IMR-90 (cell line): ENCODE results near the gene CELA3B. TPM values are rescaled to one million over a fixed set of nuclear protein-coding genes. Genes with fewer than 3 reads are reported as not detected.

Experiments used
- CTCF ChIP-seq: conservative IDR thresholded peaks from 2 replicates; pipeline ENCODE4 v1.5.1; 2012; ENCODE audit warnings: mild to moderate bottlenecking, low read depth, low read length, improper control_type of control experiment
- FOS ChIP-seq: fragments of 150-350 bp; IDR thresholded peaks from 2 replicates; pipeline ENCODE4 v1.6.1; 2016; ENCODE audit warnings: low read depth, low read length
- MAFK ChIP-seq: IDR thresholded peaks from 2 replicates; pipeline ENCODE4 v1.6.1; 2012; ENCODE audit warnings: low read depth, low read length, improper control_type of control experiment
- MAZ ChIP-seq: IDR thresholded peaks from 2 replicates; pipeline ENCODE4 v1.6.1; 2012; ENCODE audit warnings: low read depth, mild to moderate bottlenecking, low read length, improper control_type of control experiment, moderate library complexity, borderline replicate concordance
- RAD21 ChIP-seq: IDR thresholded peaks from 2 replicates; pipeline ENCODE4 v1.6.1; 2012; ENCODE audit warnings: low read length, improper control_type of control experiment
- RCOR1 ChIP-seq: IDR thresholded peaks from 2 replicates; pipeline ENCODE4 v1.6.1; 2012; ENCODE audit warnings: mild to moderate bottlenecking, low read length, improper control_type of control experiment; ENCODE audit not compliant: insufficient replicate concordance
- polyA plus RNA-seq, 3 experiments: library from polyadenylated mRNA; depleted of rRNA; stranded (reverse); fragments of >200 nt; gene quantifications; 2 replicates each; pipeline ENCODE4 v1.2.3, GENCODE V29; 2012; ENCODE audit warnings: low replicate concordance in 1 of 3
- total RNA-seq: library from RNA; depleted of rRNA; stranded (reverse); fragments of >200 nt; gene quantifications from 2 replicates; pipeline ENCODE4 v1.2.3, GENCODE V29; 2012
- TF ChIP-seq, protein P1 (sequence below): fragments of 150-350 bp; IDR thresholded peaks from 2 replicates; pipeline ENCODE4 v1.6.1; 2017; ENCODE audit warnings: mild to moderate bottlenecking, antibody characterized with exemption, low read length, low read depth

Gene CELA3B
- total and polyA plus RNA-seq, 2 of the 4 experiments (the other 2 are of a cell fraction) = not detected

DNA sequence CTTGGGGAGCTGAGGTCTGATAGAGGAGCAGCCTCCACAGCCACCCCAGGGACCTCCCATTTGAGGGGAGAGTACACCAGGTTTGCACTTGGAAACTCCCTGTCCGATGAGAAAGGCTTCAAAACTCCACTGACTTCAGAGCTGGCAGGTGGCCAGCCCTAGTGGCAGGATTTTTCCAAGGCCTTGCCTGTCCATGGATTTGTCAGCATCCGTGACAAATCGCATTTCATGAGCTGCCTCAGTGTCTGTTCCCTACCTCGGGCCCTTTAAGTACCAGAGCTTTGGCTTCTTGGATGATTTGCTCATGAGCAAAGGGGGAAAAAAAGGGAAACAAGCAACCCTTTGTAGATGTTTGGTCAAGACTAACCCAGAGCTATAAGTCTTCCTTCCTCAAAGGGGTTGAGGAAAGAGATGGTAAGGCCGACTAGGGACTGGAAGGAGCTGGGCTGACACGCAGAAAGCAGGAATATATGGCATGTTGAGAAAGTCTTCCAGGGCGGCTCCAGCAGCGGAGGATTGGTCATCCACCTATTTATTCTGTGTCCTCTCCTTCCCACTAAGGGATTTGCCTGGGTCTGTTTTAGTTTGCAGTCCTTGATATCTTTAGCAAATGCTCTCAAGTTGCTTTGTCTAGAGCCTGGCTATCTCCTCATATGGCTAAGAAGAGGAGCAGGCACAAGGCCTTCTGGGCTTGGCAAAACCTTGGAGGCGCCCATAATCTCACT, 37.0 kb upstream of the CELA3B start (continued):
- TF ChIP-seq CTCF = peak; percentile 70
- no peak; the same call in 1 of the 2 replicates for TF ChIP-seq MAFK
- TF ChIP-seq FOS = 0 out of 2 replicates have a peak, but pooled peaks have one; percentile 17
- TF ChIP-seq, protein P1, sequence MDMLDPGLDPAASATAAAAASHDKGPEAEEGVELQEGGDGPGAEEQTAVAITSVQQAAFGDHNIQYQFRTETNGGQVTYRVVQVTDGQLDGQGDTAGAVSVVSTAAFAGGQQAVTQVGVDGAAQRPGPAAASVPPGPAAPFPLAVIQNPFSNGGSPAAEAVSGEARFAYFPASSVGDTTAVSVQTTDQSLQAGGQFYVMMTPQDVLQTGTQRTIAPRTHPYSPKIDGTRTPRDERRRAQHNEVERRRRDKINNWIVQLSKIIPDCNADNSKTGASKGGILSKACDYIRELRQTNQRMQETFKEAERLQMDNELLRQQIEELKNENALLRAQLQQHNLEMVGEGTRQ = no peak
- peak; percentile 14; the same call in 1 of the 2 replicates for TF ChIP-seq RAD21
- no peak for TF ChIP-seq MAZ
- TF ChIP-seq RCOR1 = peak; percentile 69
